ENCODE data around the gene PNPO.

Gene PNPO

GRCh38 chr17:47949197-47949759 is 7.9 kb downstream of the PNPO start:
- DNase-seq (ENCODE audit: low spot score), result peak; percentile 79

GRCh38 chr17:47949946-47950345 is 8.6 kb downstream of the PNPO start:
- no peak for DNase-seq (ENCODE audit: low spot score)

DNA sequence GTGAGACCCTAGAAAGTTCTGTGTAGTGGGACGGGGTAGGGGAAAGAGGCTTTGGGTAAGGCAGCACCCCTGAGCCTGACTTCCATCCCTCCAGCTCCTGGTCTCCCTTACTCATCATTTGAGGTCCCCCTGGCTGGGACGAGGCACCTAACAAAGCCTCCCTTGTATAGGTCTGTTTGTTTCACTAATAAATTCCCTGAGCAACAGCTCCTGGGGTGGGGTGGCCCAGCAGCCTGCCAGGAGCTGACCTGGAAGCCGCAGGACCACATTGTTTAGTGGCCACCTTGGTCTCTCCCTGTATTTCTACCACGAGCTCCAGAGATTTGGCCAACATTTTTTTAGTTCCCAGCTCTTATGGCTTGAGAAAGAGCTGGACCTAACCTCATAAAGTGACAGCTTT is 9.1 kb downstream of the PNPO start:
- no peak for DNase-seq (ENCODE audit: low spot score)

DNA sequence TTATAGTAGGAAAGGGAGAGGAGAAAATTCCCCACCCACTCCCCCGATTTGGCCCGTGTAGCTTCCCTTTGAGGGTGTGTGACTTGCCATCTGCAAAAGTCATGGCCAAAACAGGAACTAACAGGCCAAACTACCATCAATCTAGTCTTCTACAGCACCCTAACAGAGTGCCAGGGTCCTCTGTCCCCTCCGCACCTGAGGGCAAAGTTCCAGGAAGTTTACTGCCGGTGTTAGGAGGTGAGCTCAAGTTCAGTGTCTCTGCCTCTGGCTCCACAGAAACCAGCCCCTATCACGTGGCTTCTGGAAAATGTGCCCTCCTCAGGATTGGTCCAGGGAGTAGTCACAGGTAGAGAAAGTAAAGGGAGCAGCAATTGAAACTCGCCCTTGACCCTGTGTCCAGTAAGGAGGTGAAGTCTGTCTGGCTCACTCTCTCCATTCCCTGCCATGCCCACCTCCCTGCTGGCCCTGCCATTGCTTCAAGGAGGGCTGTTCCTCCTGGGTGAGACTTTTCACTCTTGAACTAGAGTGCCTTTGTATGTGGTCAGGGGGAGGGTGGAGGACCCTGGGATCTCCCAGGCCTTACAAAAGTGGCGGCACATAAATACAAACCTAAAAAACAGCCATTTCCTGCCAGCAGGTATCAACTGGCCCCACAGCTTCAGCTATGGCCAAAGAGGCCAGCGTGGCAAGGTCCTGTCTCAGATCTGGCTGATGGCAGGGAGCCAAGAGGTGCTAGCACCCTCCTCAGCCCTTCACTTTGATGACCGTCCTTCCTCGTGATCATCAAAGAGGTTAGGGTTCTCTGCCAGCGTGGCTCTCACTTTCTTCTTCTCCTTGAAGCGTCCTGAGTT is 11.0 kb downstream of the PNPO start:
- DNase-seq (ENCODE audit: low spot score), result no peak

GRCh38 chr17:47953909-47954308 is 12.5 kb downstream of the PNPO start:
- no peak for DNase-seq (ENCODE audit: low spot score)

GRCh38 chr17:47955497-47956461 is 14.4 kb downstream of the PNPO start:
- DNase-seq (ENCODE audit: low spot score), result no peak

DNA sequence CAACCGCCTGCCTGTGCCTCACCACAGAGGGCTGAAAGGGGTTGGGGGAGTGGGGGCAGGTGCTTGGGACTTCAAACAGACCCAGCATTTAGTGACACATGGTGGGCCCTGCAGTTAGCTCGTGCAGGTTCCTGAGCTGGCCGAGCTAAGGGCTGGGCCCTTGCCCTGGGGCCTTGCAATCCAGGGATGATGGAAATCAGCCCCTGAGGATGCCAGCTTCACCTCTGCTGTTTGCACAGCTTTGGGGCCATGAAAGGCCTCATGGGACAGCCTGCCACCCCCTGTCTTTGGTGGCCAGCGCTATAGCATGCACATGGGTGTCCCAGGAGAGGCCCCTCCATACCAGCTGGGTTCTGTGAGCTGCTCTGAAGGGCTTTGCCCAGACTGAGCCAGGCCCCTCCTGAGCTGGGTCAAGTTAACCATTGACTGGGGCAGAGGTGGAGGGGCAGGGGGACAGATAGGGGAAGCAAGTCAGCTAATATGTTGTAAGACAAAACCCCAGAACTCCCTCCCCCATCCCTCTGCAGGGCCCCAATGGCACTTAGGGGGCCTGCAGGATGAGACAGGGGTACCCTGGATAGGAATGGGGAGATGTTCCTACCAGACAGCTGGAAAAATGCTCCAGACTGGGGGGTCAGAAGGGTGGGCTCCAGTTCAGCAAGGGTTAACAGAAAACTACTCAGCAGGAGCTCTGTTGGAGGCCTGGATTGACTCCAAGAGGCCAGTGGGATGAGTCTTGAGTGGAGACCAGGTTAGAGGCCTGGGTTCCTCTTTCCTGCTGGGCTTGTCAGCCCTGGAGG is 15.6 kb downstream of the PNPO start:
- no peak for DNase-seq (ENCODE audit: low spot score)

DNA sequence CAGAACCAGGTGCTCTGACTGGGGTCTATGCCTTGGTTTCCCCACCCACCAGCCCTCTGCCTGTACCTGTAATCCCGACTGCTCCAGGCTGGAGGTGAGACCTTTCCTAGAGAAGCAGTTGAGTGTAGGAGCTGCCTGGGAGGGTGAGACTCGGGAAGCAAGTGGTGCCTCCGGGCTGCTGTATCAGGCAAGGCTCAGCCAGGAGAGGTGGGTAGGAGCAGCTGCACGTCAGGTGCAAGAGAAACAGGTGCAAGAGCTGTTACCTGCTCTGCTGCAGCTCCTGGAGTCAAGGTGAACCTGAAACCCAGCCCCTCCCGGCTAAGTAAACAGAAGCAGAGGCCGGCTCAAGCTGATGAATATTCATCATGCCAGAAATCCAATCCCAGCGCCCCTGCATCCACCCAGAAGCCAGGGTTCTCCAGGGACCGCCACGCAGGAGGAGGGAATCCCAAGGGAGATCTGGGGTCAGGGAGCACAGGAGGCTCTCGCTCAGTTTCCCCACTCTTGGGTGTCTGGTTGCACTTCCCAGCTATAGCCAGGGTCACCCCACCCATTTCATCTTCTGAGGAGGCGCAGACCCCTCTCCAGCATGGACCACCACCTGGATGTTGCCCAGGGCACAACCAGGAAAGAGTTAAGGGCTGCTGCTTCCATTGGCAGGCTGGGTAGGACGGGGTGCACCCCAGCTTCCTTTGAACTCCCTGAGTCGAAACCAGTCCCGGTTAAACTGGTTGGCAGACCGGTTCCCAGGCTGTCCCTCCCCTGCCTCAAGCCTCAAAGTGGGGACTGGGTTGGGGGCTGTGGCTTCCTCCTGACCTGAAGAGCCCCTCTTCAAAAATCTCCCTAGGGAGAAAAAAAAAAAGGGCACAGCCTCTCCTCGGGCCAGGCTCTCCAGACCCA is 16.5 kb downstream of the PNPO start, which contains the start of gene PRR15L:
Gene PRR15L (minus strand): TSS at position 293 of the 900 bp plus-strand sequence. CDS start 4,649 bp downstream, outside the sequence.
- DNase-seq (ENCODE audit: low spot score), result no peak

DNA sequence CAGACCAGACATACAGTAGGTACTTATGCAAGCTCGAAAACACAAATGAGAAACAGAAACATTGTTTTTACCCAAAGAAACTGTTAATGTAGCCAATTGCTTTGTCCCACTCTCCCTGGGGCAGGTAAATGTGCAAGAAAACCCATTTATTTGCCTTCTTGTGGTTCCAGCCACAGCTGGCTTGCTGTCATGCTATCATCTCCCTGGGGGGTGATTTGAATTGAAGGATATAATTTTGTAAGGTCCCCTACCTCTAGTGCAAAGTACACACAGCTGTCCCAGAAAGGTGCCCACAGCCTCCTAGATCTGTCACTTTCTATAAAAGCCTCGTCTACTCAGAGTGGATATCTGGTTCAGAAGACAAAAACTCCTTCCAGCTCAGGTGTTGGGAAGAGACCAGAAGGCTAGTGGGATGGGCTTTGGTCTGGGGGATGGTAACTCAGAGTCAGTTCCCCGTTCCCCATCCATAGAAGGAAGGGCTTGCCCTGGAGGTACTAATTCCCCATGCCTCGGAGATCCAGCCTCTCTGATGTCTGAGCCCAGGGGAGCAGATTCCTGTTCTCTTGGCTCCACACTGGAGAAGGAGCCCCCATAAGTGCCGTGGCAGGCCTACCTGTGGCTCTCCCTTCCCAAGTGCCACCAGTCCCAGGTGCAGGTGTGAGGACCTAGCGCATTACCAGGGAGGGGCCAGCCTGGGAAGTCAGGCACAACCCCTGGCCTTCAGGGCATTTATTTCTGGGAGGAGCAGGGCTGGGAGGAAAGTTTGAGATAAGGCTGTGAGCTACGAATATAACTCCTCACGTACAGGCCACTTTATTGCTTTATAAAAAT is 18.7 kb downstream of the PNPO start:
- DNase-seq (ENCODE audit: low spot score), result no peak

DNA sequence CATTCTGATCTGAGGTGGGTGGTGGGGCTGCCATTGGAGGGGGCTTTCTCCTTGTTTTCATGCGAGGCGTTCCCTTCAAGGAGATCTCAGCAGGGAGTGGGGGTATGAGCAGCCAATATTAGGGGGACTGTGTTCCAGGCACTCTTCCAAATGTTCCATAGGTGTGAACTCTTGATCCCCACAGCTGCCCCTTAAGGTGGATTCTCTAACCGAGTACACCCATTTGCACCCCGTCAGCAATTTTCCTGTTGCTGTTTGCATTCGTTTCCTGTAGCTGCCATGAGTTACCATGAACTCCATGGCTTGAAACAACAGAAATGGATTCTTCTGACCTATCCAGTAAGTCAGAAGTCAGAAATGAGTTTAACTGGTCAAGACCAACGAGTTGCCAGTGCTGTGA is 20.0 kb downstream of the PNPO start:
- no peak for DNase-seq (ENCODE audit: low spot score)

GRCh38 chr17:47962901-47963300 is 21.5 kb downstream of the PNPO start:
- no peak for DNase-seq (ENCODE audit: low spot score)

GRCh38 chr17:47964856-47965255 is 23.5 kb downstream of the PNPO start:
- no peak for DNase-seq (ENCODE audit: low spot score)

DNA sequence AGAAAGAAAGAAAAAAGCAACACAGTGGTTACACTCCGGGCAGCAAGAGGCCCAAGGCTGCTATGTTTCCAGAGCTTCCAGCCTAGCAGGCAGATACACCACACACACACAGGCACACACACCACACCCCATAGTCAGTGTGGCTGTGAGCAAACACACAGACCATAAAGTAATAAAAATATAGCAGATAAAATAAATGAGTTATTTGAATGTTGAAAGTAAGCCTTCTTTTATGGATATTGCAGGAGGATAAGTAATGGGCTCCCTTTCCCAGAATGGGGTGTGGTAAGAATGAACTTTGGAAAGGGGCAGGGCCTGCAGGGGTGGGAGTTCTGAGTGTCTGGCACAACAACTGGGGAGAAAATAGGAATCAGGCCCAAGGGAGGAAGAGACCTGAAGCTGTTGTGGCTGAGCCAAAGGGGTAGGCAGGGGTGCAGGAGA is 24.7 kb downstream of the PNPO start:
- DNase-seq (ENCODE audit: low spot score), result no peak

DNA sequence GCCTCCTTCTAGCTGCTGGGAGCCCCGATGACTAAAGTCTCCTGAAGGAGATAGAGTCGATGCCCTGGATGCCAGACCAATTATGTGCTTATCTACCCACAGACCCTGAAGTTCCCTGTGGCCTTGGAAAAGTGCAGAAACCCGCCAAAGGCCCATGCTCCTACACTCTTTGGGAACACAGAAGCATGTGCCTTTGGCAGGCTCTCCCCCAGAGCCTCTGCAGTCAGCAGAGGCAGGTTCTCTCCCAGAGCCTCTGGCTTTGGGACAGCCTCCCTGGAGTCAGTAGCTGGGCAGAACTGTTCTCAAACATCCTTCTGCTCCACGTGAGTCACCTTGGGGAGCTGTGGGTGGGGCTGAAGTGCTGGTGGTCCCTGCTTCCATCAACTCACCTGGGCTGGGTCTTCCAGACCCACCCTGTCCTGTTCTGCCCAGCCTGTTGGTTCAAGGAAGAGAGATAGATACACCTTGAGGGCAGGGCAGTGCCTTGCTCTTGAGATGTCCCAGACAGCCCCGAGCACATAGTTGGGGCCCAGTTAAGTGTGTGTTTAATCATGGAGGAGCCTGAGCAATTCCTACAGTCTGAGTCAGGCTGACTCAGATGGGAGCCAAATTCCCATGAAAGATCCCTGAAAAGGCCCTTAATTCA is 26.4 kb downstream of the PNPO start:
- no peak for DNase-seq (ENCODE audit: low spot score)

GRCh38 chr17:47968836-47969235 is 27.5 kb downstream of the PNPO start:
- no peak for DNase-seq (ENCODE audit: low spot score)

GRCh38 chr17:47969930-47970724 is 28.8 kb downstream of the PNPO start:
- DNase-seq (ENCODE audit: low spot score), result no peak

GRCh38 chr17:47970725-47971499 is 29.5 kb downstream of the PNPO start, which contains the start of gene CDK5RAP3:
TSS of gene CDK5RAP3 (plus strand) at chr17:47971113. CDS start at chr17:47971147, 34 bp downstream.
- DNase-seq (ENCODE audit: low spot score), result peak; percentile 100
